GM19351 (cell line): ENCODE measurements around the gene NSF.
"Not testable (repeated sequence)": the region's sequence is repeated elsewhere in the genome, so short reads cannot be mapped to it uniquely, and the experiment has no call there.

ENCODE experiments used
- ATAC-seq: cut with Tn5 transposase; IDR thresholded peaks from one replicate; pipeline ENCODE4 v1.9.1; 2021; ENCODE audit warnings: mild to moderate bottlenecking, moderate library complexity; ENCODE audit not compliant: unreplicated experiment

Gene NSF

GRCh38 chr17:46771561-46772474 lies 181.3 kb downstream of the NSF start:
- no peak for ATAC-seq

- ATAC-seq = no peak
Measured at GRCh38 chr17:46772475-46773220, 182.2 kb downstream of the NSF start.

- no peak for ATAC-seq
Measured at GRCh38 chr17:46773221-46773605, 182.7 kb downstream of the NSF start.

GRCh38 chr17:46773676-46774075 lies 183.2 kb downstream of the NSF start:
- no peak for ATAC-seq

- no peak for ATAC-seq
Measured at GRCh38 chr17:46774108-46774737, 183.8 kb downstream of the NSF start.

- ATAC-seq = no peak
Measured at GRCh38 chr17:46776298-46777005, 186.0 kb downstream of the NSF start.

GRCh38 chr17:46777943-46778915 lies 187.8 kb downstream of the NSF start:
- no peak for ATAC-seq

GRCh38 chr17:46780003-46780373 lies 189.5 kb downstream of the NSF start:
- ATAC-seq = no peak

- ATAC-seq = no peak
Measured at GRCh38 chr17:46782250-46782953, 191.9 kb downstream of the NSF start.

GRCh38 chr17:46783031-46783593 lies 192.6 kb downstream of the NSF start:
- no peak for ATAC-seq

GRCh38 chr17:46785696-46786095 lies 195.2 kb downstream of the NSF start:
- ATAC-seq = no peak

GRCh38 chr17:46787478-46787877 lies 197.0 kb downstream of the NSF start:
- ATAC-seq = no peak

GRCh38 chr17:46788300-46788699 lies 197.8 kb downstream of the NSF start:
- ATAC-seq = no peak

GRCh38 chr17:46788796-46789195 lies 198.3 kb downstream of the NSF start:
- ATAC-seq = no peak

- no peak for ATAC-seq
Measured at GRCh38 chr17:46789610-46790009, 199.1 kb downstream of the NSF start.

- ATAC-seq = no peak
Measured at GRCh38 chr17:46790216-46790615, 199.7 kb downstream of the NSF start.

GRCh38 chr17:46791531-46791930 lies 201.1 kb downstream of the NSF start:
- no peak for ATAC-seq

- no peak for ATAC-seq
Measured at GRCh38 chr17:46792071-46792470, 201.6 kb downstream of the NSF start.

GRCh38 chr17:46793023-46793422 lies 202.6 kb downstream of the NSF start:
- not testable (repeated sequence) for ATAC-seq
